HuH-7.5 (cell line): ENCODE measurements around the gene APBB1IP.

Source experiments
- DNase-seq: peaks from one replicate; pipeline ENCODE4 v3.0.0; 2011; ENCODE audit warnings: low spot score

APBB1IP gene

DNA sequence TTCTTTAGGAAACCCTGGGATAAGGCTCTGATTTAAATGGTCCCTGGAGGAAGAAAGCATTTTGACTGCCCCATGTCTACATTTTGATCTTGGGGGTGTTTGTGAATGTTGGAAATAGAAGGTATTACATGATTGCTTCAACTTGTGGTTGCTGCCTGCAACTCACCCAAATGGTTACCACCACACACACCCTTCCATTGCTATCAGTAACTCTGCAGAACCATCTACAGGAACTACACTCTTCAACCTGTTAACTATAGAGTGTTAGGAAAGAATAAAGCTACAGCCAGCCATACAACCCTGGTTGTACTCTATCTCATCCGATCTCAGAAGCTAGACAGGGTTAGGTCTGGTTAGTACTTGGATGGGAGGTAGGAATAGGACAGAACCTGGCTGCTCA lies 71.2 kb downstream of the APBB1IP start:
- DNase-seq: no peak

DNA sequence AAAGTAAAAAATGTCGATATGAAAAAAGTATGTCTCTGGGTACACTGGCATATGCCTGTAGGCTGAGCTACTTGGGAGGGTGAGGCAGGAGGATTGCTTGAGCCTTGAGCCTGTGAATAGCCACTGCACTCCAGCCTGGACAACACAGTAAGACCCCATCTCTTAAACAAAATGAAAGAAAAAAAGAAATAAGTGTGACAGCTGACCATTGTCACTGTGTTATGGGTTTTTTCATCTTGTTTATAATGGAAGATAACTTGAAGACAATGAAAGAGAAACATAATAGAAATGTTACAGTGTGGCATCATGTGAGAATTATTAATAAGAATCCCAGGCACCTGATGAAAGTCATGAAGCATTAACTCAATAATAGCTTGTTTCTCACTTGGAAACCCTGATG lies 75.0 kb downstream of the APBB1IP start:
- DNase-seq: no peak

DNA sequence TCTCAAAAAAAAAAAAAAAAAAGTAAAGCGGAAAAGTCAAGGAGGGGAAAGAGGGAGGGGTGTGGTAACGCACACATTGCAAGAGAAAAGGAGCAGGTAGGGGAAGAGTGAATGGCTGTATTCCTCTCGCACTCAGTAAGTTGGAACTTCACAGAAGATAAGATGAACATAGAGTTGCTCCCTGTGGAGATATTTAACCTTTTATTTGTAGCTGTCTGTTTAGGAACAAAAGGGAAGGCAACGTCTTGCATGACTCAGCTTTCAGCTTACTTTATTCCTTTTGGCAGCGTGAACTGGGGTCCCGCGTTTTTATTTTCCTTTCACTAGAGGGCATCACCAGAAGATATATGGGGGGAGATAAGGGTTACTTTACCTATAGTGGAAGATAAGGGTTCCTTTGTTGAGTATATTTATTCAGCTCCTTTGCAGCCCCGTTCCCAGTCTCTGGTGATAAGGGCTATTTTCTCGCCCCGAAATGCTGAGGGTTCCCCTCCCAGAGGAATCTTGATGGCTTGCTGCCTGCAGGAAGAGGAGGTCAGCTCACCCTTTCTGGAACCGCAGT lies 78.5 kb downstream of the APBB1IP start:
- no peak for DNase-seq

DNA sequence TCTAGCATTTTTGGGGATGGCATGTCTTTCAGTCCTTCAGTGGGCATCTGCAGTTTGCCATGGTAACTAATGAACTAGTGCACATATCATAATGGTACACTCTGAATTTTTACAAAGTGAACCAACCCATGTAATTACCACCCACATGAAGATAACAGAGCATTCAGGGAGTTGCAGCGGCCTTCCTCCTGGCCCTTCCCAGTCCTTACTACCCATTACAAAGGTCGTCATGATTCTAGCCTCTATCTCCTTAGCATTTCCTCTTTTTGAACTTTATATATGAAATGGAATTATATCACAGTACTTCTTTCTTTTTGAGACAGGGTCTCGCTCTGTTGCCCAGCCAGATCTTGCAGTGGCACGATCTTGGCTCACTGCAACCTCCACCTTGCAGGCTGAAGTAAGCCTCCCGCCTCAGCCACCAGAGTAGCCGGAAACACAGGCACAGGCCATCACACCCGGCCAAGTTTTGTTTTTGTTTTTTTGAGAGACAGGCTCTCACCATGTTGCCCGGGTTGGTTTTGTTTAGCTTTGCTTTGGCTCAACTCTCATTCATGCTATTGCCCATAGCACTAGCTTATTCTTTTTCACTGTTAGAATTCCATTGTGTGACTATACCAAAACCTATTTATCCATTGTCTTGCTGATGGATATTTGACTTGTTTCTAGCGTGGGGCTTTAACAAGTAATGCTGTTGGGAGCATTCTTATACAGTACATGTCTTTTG lies 79.2 kb downstream of the APBB1IP start:
- no peak for DNase-seq

DNA sequence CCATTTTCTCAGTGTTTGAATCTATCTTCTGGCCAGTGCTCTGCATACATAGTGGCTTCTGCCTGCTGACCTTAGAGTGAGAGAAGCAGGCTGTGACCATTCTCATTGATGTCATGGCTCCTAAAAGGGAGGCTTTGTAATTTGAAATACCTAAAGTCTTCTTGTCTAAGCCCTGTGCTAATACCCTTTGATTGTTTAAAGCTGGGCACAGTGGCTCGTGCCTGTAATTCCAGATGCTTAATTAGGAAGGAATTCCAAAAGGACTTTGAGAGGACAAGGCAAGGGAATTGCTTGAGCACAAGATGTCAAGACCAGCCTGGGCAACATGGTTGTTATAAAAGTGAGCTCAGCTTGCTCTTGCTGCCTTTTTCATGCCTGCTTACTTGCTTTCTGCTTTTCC lies 81.7 kb downstream of the APBB1IP start:
- DNase-seq: no peak

DNA sequence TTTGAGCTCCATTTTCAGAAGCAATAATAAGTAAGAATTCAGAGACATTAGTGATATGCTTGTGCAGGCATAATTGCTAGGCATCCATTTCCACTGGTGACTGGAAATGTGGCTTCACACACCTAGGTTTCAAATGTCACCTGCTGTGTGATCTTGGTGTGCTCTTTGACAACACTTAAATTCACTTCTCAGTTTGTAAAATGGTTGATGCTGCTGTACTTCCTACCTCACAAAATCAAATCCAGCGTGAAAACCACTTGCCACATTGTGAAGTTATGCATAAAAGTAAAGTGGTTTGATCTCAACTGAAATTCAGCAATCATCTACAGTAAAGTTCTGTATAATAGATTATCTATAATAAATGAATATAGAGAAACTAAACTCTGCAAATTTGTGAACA lies 82.4 kb downstream of the APBB1IP start:
- no peak for DNase-seq

DNA sequence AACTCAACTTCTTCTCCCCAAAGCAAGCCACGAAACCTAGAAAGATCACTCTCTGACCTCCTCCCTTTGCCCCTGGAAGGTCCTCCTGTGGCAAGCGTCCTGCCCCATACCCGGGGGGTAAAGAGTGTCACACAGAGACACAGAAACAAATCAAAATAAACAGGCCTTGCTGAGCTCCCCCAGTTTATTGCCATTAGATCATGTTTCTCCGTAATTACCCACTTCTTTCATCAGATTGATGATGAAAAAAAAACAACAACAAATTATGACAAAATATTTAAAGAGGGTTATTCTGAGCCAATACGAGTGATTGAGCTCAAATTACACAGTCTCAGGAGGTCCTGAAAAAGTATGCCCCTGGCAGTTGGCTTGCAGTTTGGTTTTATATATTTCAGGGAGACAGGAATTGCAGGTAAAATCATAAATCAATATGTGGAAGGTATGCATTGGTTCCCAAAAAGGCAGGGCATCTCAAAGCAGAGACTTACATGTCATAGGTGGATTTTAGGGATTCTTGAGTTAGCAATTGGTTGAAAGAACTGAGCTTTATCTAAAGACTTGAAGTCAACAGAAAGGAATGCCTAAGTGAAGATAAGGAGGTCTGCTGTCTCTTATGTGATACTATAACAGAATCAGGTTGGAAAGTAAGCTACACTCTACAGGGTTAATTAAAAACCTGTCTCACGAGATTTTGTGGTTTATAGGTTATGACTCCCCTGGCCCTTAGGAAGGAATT lies 86.2 kb downstream of the APBB1IP start:
- no peak for DNase-seq

DNA sequence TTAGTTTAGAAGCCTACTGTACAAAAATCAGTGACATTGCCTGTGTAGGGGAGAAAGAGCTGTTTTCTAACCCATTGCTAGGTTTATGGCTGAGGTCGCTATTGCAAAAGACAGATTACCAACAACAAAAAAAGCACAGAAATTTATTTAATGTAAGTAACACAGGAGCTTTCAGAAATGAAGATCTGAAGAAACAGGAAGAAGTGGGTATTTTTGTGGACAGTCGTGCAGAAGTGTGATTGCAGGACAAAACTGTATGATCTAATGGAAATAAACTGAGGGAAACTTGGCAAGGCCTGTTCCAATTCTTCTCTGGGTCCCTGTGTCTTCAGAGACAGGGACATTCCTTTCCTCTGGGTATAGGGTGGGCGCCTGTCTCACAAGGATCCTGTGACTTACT lies 87.4 kb downstream of the APBB1IP start:
- no peak for DNase-seq

DNA sequence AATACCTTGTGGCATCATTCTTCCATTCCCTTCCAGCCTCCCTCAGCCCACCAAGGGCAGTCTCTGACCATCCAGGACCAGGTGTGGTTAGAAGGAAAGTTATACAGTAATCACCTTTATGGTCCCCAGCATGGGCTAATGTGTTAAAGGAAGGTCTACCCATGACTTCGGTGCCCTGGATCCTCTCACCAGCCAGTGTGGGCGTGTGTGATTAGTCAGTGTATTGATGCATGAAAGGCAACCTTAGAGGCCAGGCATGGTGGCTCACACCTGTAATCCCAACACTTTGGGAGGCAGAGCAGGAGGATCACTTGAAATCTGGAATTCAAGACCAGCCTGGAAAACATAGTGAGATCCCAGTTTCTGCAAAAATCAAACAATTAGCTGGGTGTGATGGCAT lies 88.9 kb downstream of the APBB1IP start:
- no peak for DNase-seq

DNA sequence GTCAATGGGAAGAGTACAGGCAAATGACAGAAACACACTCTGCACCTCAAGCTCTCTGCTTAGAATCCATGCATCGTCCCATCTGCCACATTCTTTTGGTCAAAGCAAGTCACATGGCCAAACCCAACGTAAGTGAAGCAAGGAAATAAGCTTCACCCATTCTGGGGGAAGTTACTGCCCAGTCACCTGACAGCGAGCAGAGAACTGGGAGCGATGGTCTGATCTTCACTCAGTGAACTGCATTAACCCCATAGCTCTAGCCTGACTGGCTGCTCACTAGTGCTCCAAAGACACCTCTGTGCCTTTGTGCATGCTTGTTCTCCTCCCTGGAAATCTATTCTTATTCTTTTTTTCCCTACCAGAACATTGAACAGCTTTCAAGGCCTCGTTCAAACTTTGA lies 89.9 kb downstream of the APBB1IP start:
- no peak for DNase-seq

DNA sequence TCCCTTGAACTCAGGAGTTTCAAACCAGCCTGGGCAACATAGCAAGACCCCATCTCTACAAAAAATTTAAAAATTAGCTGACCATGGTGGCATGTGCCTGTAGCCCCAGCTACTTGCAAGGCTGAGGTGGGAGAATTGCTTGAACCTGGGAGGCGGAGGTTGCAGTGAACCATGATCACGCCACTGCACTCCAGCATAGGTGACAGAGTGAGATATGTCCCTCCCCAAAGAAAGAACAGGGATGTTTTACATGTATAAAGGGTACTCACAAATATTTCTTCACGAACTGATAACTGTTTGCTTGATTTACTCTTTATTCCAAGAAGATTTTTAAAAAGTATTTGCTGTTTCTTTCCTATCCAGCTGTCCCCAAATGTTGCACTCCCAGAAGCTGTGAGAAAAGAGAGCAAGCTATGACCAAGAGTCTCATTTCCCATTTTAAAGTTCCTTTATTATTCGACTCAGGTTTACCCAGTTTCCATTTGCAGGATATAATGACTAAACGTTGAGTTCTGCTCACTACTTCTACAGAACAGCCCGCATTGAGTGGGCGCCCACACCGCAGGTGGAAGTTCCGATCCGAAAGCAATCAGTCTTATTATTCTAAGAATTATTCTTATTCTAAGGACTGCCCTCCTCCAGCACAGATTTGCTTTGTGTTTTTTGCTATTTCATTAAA lies 90.7 kb downstream of the APBB1IP start:
- DNase-seq: no peak

DNA sequence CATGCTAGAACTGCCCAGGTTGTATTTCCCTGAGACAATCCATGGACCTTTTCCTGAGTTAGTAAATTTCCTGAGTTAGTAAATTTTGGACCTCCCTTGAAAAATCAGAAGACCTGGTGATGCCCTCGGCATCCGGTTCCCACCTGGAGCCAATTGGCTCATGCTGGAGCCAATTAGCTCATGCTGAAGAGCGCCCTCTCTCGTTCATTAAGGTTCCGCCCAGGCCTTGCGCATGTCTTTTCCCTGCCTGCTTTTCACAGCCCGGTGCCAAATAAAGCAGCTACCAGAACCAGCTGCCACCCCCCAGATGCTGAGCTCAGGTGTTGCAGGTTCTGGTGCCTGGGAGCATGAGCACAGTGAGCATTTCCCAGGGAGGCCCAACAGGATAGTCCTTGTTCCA lies 96.2 kb downstream of the APBB1IP start:
- DNase-seq: no peak

DNA sequence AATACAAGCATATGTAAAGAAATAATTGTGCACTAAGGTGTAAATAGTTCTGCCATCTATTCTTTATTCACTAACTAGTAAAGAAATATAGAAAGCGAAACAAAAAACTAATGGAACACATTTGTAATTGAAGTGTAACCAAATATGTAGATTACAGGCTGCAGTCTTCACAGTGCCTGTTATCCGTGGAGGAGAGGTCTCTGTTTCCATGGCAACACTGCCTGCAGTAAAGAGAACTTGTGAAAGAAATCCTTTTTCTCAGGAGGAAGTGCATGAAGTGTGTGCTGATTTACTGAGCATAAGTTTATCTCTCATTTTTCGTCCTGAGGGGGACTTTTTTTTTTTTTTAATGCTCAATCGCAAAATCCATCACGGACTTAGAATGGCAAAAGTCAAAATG lies 102.5 kb downstream of the APBB1IP start:
- no peak for DNase-seq

DNA sequence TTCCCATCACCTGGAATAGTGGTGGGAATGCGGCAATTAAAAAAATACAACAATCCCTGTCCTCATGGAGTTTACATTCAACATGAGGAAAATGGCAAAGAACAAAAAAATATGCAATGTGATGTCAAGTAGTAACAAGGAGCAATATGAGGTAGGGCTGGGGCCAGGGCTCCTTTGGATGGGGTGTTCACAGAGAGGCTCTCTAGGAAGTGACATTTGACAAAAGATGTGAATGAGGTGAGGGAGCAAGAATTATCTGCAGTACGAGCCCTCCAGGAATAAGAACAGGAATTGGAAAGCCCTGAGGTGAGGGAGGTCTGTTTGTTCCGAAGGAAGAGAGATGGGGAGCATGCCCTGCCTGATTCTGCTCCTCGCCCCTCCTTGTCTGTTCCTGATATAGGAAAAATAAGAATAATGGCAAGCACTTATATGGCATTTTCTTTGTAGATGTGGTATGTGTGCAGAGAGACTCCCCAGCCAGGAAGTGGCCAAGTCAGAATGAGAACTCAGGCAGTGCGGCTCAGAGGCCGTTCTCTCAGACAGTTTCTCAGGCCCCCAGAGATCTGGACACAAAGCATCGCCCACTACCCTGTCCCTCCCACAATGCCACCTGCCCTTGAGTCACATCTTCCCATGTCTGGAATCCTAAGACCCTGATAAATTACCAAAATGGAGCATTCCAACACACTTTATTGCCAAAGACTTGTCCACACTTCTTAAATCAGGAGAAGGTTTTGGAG lies 105.6 kb downstream of the APBB1IP start:
- no peak for DNase-seq

DNA sequence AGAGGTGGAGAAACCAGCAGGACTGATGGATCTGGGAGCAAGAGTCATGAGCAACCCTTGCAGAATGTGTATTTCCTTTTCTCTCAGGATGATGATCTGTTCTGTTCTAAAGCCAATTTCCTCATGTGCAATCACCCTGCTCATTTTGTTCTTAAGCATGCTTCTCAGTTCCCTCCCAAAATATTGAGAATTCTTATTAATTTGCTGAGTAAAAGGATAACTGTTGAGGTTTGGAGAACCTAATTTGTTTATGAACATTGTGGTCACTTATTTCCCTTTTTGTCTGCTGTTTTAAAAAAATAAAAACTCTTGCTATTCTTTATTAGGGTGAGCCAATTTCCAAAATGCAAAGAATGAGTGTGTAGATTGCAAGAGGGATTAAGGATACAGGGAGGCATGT lies 106.8 kb downstream of the APBB1IP start:
- DNase-seq: no peak

DNA sequence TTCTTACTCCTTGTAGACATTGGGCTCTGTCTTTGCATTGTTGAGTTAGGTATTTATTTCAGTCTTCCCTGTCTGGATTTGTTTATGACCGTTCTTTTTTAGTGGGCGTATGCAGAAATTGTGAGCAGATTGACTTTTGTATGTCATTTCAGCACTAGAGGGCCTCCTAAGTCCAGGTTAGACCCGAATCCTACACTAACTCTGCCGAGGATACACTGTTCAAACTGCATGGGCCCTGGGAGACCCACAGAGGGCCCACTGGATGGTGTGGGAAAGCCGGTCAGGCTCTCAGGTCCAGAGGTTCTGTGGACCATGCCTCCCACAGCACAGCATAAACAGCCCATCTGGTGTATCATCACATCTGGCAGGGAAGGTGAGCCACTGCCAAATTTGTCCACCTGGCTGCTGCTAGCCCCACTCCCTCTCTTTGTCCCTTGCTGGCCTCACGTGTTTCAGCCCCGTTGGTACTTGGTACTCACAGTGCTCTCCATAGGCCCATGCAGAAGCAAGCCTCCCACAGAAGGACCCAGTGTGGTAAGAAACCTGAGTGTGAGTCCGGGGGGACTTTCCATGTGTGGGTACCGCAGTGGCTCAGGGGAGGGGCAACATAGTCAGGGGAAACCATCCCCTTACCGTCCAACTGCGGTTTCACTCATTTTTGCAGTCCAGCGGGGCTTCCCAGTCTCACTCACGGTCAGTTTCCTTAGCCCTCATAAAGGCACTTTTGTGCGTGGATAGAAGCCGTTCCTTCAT lies 112.8 kb downstream of the APBB1IP start:
- DNase-seq: no peak

DNA sequence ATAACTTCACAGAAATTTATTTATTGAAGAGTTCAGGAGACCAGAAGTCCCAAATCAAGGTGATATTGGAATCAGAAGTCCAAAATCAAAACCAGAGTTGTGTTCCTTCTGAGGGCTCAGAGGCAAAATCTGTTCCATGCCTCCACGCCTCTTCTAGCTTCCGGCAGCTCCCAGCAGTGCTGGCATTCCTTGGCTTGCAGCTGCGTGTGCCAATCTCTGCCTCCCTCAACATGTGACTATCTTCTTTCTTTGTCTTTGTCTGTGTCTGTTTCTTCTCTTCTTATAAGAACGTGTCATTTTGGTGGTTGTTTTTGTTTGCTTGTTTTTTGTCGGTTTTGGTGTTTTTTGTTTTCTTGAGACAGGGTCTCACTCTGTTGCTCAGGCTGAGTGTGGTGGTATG lies 116.1 kb downstream of the APBB1IP start:
- no peak for DNase-seq

DNA sequence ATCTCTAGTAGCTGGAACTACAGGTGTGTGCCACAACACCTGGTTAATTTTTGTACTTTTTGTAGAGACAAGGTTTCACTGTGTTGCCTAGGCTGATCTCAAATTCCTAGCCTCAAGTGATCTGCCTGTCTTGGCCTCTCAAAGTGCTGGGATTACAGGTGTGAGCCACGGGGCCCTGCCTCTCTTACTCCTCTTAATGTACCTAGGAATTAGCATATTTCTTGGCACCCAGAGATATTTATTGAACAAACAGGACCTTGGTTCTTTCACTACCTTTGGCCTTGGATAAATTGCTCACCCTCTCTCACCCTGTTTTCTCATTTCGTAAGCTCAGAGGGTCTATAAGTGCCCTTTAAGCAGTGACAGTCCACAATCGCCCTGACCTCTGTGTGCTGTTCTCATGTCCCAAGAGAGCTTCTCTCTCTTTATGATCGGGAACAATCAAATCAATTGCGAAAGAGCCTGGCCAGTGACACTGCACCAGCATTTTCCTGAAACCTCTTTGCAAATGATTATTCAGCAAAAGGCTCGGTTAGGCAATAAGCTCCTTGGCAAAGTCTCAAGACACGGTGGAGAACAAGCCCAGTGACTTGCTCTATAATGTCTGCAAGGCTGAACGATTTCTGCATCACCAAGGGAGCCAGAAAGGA lies 117.7 kb downstream of the APBB1IP start:
- no peak for DNase-seq

DNA sequence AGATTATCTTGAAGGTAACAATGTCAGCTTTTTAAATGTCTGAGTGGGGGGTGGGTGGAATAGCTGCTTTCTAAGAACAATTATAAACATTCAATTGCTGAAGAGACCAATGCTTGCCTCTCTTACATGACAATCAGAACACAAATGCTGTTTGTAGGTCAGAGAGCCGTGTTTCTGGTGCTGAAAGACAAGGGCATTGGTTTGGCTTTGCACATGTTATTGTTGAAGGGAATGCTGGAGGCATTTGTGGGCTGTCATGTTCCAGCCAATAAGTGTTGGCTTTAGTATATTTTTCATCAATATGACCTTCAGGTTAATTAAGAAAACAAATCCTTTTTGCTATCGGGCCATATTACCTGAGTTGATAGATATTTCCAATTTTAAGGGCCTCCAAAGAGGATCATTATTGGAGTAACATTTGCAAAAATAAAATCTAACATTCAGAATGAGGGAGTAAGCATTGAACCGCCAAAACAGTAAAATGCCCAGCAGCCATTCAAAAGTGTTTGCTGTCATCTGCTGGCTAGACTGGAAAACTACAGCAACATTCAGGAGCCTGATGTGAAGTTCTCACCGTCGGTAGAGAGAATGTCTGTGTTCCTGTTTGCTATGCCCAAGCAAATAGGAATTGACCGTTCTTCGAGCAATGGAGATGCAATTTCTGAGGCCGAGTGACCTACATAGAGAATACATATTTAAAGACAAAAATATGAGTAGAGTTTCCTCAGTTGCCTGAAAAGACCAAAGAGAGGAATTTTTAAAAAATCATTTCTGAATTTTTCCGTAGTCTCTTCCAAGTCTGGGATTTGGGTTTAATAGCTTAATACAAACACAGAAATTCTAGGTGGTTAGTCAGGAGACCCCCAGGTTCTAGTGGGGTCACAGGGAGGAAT lies 118.9 kb downstream of the APBB1IP start:
- DNase-seq: peak; percentile 53

DNA sequence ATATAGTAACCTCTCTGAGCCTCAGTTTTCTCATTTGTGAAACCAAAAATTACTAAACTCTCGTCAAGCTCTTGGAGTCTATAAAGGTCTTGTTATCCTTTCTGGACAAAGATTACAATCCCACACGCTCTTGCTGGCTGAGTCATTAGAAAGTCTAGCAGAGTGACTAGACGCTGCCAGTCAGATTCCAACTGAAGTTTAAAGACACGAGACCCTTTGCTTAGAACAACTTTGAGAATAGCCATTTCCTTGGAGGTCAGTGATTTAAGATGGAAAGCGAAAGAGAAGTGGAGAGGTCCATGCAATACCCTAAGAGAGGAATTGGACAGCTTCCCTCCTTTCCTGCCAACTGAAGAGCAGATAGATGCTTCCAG lies 119.5 kb downstream of the APBB1IP start:
- no peak for DNase-seq
